Measurements from ENCODE around the gene APBA1.

DNA sequence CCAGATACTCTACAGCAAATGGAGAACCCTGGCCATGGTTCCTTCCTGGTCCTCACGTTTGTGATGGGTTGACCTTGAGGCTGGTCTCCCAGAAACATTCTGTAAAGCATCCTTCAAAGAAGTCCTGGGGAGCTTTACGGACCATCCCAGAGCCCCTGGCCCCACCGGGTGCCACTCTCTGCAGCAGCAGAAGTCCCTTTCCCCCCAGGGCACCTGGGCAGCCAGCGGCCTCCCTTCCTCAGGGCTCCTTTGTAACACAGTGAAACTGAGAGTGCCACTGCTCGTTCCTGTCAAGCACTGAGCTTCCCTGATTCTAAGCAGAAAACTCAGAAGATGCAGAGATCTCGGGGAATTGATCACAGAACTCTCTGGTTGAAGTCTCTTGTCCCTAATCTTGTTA lies 242.9 kb downstream of the APBA1 start:
- no peak for TF ChIP-seq POLR2A (IDR thresholded peaks at IDR 0.05)
- TF ChIP-seq, protein P1, sequence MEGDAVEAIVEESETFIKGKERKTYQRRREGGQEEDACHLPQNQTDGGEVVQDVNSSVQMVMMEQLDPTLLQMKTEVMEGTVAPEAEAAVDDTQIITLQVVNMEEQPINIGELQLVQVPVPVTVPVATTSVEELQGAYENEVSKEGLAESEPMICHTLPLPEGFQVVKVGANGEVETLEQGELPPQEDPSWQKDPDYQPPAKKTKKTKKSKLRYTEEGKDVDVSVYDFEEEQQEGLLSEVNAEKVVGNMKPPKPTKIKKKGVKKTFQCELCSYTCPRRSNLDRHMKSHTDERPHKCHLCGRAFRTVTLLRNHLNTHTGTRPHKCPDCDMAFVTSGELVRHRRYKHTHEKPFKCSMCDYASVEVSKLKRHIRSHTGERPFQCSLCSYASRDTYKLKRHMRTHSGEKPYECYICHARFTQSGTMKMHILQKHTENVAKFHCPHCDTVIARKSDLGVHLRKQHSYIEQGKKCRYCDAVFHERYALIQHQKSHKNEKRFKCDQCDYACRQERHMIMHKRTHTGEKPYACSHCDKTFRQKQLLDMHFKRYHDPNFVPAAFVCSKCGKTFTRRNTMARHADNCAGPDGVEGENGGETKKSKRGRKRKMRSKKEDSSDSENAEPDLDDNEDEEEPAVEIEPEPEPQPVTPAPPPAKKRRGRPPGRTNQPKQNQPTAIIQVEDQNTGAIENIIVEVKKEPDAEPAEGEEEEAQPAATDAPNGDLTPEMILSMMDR (IDR thresholded peaks at IDR 0.05), result no peak
